ENCODE measurements around the gene DYNC2H1.
A peak's percentile ranks its signal among the peaks of the same experiment; 100 is the strongest.
"Not testable (repeated sequence)": the region's sequence is repeated elsewhere in the genome, so short reads cannot be mapped to it uniquely, and the experiment has no call there.

DYNC2H1 gene

GRCh38 chr11:103294516-103294915, 185.3 kb downstream of the DYNC2H1 start:
- DNase-seq = no peak

GRCh38 chr11:103295704-103296103, 186.5 kb downstream of the DYNC2H1 start:
- no peak for DNase-seq

- no peak for DNase-seq
Measured at GRCh38 chr11:103297900-103298299, 188.7 kb downstream of the DYNC2H1 start.

- no peak for DNase-seq
Measured at GRCh38 chr11:103315248-103315647, 206.0 kb downstream of the DYNC2H1 start.

GRCh38 chr11:103317118-103317517, 207.9 kb downstream of the DYNC2H1 start:
- no peak for DNase-seq

- DNase-seq = no peak
Measured at GRCh38 chr11:103322821-103323220, 213.6 kb downstream of the DYNC2H1 start.

- no peak for DNase-seq
Measured at GRCh38 chr11:103325686-103326069, 216.5 kb downstream of the DYNC2H1 start.

- peak; percentile 55 for DNase-seq
Measured at GRCh38 chr11:103326070-103326794, 217.0 kb downstream of the DYNC2H1 start.

GRCh38 chr11:103327721-103328120, 218.5 kb downstream of the DYNC2H1 start:
- DNase-seq = no peak

GRCh38 chr11:103332409-103332808, 223.2 kb downstream of the DYNC2H1 start:
- no peak for DNase-seq

- no peak for DNase-seq
Measured at GRCh38 chr11:103338621-103339484, 229.6 kb downstream of the DYNC2H1 start.

- DNase-seq = no peak
Measured at GRCh38 chr11:103339485-103339857, 230.2 kb downstream of the DYNC2H1 start.

GRCh38 chr11:103340956-103341355, 231.7 kb downstream of the DYNC2H1 start:
- no peak for DNase-seq

GRCh38 chr11:103344886-103345285, 235.7 kb downstream of the DYNC2H1 start:
- no peak for DNase-seq

- DNase-seq = no peak
Measured at GRCh38 chr11:103349595-103349994, 240.4 kb downstream of the DYNC2H1 start.

- no peak for DNase-seq
Measured at GRCh38 chr11:103354656-103355055, 245.4 kb downstream of the DYNC2H1 start.

- DNase-seq = no peak
Measured at GRCh38 chr11:103358251-103358650, 249.0 kb downstream of the DYNC2H1 start.

GRCh38 chr11:103359216-103359615, 250.0 kb downstream of the DYNC2H1 start:
- no peak for DNase-seq

GRCh38 chr11:103364687-103365086, 255.5 kb downstream of the DYNC2H1 start:
- no peak for DNase-seq

- no peak for DNase-seq
Measured at GRCh38 chr11:103367650-103368049, 258.4 kb downstream of the DYNC2H1 start.

GRCh38 chr11:103368145-103368544, 258.9 kb downstream of the DYNC2H1 start:
- DNase-seq = no peak

- no peak for DNase-seq
Measured at GRCh38 chr11:103370076-103370475, 260.9 kb downstream of the DYNC2H1 start.

GRCh38 chr11:103372906-103373305, 263.7 kb downstream of the DYNC2H1 start:
- no peak for DNase-seq

GRCh38 chr11:103374227-103374626, 265.0 kb downstream of the DYNC2H1 start:
- not testable (repeated sequence) for DNase-seq
